ENCODE data around the gene LEUTX. TPM values are rescaled to one million over a fixed set of nuclear protein-coding genes. Genes with fewer than 3 reads are reported as not detected.

LEUTX gene
- total and polyA plus RNA-seq, 2 experiments from 2014 or later, result not detected

DNA sequence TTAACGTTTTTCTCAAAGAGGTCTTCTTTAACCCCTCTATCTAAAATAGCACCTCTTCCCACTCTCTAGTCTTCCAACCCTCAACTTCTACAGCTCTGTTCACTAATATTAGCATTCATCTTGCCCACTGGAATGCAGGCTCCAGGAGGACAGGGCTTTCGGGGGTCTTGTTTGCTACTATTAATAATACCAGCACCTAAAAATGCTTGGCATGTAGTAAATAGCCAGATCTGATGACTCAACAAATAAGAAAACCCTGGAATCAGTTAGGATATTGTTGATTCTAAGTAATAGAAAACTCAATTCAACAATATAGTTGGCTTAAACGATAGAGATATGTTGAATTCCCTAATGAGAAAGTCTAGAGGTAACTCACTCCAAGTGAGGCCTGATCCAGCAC is 41.1 kb downstream of the LEUTX start:
- Histone ChIP-seq H3K4me2 (no peak overlapping the region), H4K20me1 (replicated peaks; ENCODE audit: insufficient read depth) (no peaks in the 10 kb centered on the region; the same call in none of the 2 replicates), H3K4me1 (ENCODE audit: insufficient read depth) (peaks cover 4% of the 10 kb centered on the region), H3K27ac (ENCODE audit: low read depth) (no peak overlapping the region), H3K4me3 (no peak overlapping the region), H3F3A (replicated peaks; ENCODE audit: low read depth) (no peaks in the 10 kb centered on the region), H3K79me2 (replicated peaks; ENCODE audit: insufficient read depth) (no peaks in the 10 kb centered on the region; the same call in 1 of the 2 replicates), H3K27me3 (ENCODE audit: insufficient read depth) (no peaks in the 10 kb centered on the region), H3K9me2 (ENCODE audit: insufficient read depth) (no peaks in the 10 kb centered on the region), H2AFZ (no peak overlapping the region), H3K36me3 (ENCODE audit: insufficient read depth) (no peaks in the 10 kb centered on the region)
- ATAC-seq (no peak), DNase-seq (ENCODE audit: low spot score) (no peak)
- Mint-ChIP-seq H3K9me3 (no peaks in the 10 kb centered on the region), H3K36me3 (ENCODE audit: low read depth) (no peaks in the 10 kb centered on the region; the same call in 2 of the 3 replicates), H3K4me1 (no peaks in the 10 kb centered on the region), H3K27ac (no peak overlapping the region), H3K27me3 (ENCODE audit: insufficient read depth, low read depth, poor library complexity) (no peaks in the 10 kb centered on the region), H3K4me3 (no peak overlapping the region)
- TF ChIP-seq CREB1 (CRISPR knock-in tag; IDR thresholded peaks at IDR 0.05; ENCODE audit: low read depth) (no peak), ZNF114 (CRISPR knock-in tag; IDR thresholded peaks at IDR 0.05) (no peak), JUNB (IDR thresholded peaks at IDR 0.05; ENCODE audit: unreplicated experiment) (no peak), STAT1 (IDR thresholded peaks at IDR 0.05; ENCODE audit: unreplicated experiment) (no peak), ZNF331 (CRISPR knock-in tag; IDR thresholded peaks at IDR 0.05; ENCODE audit: low read depth) (no peak), POLR2AphosphoS5 (IDR thresholded peaks at IDR 0.05; ENCODE audit: low read depth) (no peak), NANOG (IDR thresholded peaks at IDR 0.05; ENCODE audit: borderline replicate concordance) (no peak), EZH2phosphoT487 (IDR thresholded peaks at IDR 0.05; ENCODE audit: unreplicated experiment) (no peak)
- TF ChIP-seq, protein P1, sequence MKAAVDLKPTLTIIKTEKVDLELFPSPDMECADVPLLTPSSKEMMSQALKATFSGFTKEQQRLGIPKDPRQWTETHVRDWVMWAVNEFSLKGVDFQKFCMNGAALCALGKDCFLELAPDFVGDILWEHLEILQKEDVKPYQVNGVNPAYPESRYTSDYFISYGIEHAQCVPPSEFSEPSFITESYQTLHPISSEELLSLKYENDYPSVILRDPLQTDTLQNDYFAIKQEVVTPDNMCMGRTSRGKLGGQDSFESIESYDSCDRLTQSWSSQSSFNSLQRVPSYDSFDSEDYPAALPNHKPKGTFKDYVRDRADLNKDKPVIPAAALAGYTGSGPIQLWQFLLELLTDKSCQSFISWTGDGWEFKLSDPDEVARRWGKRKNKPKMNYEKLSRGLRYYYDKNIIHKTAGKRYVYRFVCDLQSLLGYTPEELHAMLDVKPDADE (IDR thresholded peaks at IDR 0.05), result no peak
- TF ChIP-seq, protein P2, sequence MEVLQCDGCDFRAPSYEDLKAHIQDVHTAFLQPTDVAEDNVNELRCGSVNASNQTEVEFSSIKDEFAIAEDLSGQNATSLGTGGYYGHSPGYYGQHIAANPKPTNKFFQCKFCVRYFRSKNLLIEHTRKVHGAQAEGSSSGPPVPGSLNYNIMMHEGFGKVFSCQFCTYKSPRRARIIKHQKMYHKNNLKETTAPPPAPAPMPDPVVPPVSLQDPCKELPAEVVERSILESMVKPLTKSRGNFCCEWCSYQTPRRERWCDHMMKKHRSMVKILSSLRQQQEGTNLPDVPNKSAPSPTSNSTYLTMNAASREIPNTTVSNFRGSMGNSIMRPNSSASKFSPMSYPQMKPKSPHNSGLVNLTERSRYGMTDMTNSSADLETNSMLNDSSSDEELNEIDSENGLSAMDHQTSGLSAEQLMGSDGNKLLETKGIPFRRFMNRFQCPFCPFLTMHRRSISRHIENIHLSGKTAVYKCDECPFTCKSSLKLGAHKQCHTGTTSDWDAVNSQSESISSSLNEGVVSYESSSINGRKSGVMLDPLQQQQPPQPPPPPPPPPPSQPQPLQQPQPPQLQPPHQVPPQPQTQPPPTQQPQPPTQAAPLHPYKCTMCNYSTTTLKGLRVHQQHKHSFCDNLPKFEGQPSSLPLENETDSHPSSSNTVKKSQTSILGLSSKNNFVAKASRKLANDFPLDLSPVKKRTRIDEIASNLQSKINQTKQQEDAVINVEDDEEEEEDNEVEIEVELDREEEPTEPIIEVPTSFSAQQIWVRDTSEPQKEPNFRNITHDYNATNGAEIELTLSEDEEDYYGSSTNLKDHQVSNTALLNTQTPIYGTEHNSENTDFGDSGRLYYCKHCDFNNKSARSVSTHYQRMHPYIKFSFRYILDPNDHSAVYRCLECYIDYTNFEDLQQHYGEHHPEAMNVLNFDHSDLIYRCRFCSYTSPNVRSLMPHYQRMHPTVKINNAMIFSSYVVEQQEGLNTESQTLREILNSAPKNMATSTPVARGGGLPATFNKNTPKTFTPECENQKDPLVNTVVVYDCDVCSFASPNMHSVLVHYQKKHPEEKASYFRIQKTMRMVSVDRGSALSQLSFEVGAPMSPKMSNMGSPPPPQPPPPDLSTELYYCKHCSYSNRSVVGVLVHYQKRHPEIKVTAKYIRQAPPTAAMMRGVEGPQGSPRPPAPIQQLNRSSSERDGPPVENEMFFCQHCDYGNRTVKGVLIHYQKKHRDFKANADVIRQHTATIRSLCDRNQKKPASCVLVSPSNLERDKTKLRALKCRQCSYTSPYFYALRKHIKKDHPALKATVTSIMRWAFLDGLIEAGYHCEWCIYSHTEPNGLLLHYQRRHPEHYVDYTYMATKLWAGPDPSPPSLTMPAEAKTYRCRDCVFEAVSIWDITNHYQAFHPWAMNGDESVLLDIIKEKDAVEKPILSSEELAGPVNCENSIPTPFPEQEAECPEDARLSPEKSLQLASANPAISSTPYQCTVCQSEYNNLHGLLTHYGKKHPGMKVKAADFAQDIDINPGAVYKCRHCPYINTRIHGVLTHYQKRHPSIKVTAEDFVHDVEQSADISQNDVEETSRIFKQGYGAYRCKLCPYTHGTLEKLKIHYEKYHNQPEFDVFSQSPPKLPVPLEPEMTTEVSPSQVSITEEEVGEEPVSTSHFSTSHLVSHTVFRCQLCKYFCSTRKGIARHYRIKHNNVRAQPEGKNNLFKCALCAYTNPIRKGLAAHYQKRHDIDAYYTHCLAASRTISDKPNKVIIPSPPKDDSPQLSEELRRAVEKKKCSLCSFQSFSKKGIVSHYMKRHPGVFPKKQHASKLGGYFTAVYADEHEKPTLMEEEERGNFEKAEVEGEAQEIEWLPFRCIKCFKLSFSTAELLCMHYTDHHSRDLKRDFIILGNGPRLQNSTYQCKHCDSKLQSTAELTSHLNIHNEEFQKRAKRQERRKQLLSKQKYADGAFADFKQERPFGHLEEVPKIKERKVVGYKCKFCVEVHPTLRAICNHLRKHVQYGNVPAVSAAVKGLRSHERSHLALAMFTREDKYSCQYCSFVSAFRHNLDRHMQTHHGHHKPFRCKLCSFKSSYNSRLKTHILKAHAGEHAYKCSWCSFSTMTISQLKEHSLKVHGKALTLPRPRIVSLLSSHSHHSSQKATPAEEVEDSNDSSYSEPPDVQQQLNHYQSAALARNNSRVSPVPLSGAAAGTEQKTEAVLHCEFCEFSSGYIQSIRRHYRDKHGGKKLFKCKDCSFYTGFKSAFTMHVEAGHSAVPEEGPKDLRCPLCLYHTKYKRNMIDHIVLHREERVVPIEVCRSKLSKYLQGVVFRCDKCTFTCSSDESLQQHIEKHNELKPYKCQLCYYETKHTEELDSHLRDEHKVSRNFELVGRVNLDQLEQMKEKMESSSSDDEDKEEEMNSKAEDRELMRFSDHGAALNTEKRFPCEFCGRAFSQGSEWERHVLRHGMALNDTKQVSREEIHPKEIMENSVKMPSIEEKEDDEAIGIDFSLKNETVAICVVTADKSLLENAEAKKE (CRISPR knock-in tag; IDR thresholded peaks at IDR 0.05), result no peak
